Measurements from ENCODE around the gene SLC25A25.
"Not testable (repeated sequence)": the region's sequence is repeated elsewhere in the genome, so short reads cannot be mapped to it uniquely, and the experiment has no call there.

SLC25A25 gene

DNA sequence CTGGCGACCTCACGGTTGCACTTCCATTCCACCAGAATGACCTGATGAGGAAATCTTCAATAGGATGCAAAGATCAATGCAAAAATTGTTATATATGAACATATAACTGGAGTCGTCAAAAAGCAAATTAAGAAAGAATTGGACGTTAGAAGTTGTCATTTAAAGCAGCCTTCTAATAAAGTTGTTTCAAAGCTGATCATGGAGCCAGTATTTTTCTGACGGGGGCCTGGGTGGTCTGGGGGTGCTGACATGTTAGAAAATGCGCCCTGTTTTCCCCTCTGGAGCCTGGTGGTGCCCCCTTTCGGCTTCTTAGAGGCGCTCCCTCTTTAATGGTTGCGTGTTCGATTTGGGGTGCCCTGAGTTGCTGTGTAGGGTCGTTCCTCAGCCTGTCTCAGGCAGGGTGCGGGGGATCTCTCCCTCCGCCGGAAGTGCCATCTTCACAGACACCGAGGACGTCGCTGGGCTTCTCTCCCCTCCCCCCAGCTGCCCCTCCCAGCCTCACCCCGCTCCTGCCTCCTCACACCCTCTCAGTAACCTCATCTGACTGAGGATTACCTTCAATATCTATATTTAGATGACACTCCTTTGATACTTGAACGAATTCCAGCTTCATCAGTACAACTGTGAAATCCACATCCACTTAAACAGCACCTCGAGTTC, 41.1 kb downstream of the SLC25A25 start:
- DNase-seq (ENCODE audit: low spot score): no peak

DNA sequence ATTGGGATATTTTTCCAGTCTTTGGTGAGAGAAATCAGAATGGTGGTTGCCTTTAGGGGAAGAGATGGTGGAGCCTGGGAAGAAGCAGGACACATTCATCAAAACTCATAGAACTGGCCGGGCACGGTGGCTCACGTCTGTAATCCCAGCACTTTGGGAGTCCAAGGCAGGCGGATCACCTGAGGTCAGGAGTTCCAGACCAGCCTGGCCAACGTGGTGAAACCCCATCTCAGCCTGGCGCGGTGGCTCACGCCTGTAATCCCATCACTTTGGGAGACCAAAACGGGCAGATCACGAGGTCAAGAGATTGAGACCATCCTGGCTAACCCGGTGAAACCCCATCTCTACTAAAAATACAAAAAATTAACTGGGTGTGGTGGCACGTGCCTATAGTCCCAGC, 43.7 kb downstream of the SLC25A25 start:
- DNase-seq (ENCODE audit: low spot score): not testable (repeated sequence)

- DNase-seq (ENCODE audit: low spot score): no peak
These were observed 45.7 kb downstream of the SLC25A25 start for GRCh38 chr9:128113526-128114325.

DNA sequence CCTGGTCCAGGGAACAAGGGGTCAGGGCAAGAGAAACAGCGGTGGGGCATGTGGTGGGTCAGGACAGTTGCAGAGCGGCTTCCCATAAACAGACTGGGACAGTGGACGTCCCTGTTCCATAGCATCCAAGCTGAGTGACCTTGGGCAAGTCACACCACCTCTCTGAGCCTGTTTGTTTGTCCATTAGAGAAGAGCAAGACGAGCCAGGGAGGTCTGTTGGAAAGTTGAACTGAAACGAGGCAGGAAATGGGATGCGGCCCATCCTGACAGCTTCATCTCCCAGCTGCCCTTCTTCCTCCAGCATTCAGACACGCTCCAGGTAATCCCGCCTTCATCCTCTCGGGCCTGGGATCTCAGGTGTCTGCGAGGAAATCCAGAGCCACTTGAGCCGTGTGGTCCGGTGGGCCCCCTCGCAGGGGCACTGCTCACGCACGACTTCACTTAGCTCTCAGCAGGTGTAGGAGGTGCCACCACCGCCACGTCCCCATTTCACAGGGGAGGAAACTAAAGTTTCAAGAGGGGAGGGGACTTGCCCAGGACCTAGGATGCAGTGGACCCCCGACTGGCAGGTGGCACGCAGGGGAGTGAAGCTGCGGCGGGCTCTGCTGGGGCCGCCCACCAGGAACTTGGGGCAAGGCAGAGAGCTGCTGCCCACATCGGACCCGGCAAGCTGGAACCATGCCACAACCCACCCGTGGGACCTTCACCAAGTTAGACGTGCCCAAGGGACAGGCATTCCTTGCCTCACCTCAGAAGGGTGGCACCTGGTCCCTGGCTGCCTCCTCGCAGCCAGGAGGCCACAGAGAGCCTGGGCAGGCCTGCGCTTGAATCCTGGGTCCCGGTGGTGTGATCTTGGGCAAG, 46.5 kb downstream of the SLC25A25 start:
- DNase-seq (ENCODE audit: low spot score): no peak

DNA sequence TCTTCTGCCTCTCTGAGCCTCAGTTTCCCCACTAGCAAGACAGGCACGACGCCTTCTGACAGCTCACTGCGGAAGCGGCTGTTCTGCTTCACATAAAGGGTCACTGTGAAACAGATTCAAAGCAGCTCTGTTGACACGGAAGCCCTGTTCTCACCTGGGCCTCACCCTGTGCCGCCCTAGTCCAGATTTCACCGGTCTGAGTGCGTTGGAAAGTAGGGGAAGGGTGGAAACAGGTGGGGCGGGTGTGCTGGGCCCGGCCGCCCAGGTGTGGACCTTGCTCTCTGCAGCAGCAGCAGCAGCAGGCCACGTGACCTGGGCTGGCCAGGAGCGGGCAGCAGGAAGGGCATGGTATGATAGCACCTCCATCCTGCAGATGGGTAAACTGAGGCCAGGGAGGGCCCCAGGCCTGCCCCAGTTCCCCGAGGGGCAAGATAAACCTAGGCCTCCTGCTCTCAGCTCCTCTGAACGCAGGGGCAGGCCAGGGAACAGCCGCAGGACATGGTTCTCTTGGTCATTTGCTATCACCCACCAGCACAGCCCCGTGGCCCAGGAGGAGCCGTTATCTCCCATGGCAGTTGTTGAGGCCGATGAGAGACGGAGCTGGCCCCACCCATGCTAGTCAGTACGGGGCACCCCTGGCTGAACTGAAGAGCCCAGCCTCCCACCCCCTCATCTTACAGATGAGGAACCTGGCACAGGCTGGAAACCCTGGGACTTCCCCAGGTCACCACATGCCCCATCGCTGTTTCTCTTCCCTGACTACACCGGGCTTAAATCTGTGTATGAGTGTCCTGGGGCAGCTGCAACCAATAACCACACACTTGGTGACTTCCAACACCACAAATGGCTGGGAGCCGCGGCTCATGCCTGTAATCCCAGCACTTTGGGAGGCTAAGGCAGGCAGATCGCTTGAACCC, 47.4 kb downstream of the SLC25A25 start:
- DNase-seq (ENCODE audit: low spot score): no peak

GRCh38 chr9:128116104-128117083, 48.4 kb downstream of the SLC25A25 start:
- DNase-seq (ENCODE audit: low spot score): no peak

DNA sequence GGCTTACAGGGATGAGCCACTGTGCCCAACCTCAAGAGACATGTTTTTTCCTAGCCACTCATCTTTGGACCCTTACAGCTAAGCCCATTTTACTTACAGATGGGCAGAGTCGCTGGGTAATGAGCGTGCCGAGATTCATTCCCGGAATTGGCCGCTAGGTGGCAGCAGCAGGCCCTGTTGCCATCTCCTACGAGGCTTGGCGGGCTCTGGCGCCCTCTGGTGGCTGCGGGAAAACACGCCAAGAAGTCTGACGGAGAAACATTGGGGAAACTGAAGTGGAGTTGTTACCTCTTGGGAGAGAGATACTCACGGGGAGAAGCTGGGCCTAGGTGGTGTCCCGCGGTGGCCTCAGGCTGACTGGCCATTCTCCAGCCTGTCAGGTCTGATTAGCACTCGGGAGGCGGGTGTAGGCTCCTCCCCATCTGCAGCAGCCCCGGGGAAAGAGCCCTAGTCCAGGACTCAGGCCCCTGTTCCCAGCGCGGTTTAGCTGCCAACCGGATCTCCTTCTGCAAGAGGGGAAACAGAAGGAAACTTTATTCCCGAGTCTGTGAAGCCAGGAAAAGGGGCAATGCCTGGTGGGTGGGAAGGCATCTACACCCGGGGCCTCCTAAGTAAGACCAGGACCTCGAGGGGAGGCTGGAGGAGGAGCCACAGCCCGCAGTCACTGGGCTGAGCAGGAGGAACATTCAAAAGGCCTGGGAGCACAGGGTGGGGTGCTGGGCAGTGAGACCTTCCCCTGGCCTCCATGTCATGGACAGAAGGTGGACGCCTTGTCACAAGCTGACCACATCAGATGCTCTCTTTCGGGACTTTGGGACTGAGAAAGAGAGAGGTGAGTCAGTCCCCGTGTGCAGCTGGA, 49.8 kb downstream of the SLC25A25 start:
- DNase-seq (ENCODE audit: low spot score): peak; percentile 97

- no peak for DNase-seq (ENCODE audit: low spot score)
These were observed 50.4 kb downstream of the SLC25A25 start for GRCh38 chr9:128118472-128118857.

DNA sequence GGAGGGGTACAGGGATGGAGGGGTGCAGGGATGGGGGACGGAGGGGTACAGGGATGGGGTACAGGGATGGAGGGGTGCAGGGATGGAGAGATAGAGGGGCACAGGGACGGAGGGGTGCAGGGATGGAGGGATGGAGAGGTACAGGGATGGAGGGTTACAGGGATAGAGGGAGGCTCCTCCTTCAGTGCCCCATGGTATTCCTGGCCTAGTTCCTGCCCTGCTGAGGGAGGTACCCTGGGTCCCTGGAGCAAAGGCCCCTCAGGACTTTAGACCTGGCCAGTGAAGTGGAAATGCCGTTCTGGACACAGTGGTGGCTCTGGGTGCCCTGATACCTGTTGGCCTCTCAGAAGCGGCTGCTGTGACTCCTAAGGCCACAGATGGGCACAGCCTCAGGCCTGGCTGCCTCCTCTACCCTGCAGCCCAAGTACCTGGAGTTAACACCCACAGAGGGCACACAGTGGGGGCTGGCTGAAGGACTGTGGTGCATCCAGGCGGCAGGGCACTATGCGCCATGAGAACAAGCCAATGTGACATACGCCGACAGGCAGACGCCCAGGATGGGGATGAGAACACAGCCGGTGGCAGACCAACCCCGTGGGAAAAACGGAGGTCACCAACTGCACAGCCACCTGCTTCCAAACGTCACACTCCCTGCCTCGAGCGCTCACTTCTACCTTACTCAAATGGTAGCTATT, 51.1 kb downstream of the SLC25A25 start:
- DNase-seq (ENCODE audit: low spot score): no peak

DNA sequence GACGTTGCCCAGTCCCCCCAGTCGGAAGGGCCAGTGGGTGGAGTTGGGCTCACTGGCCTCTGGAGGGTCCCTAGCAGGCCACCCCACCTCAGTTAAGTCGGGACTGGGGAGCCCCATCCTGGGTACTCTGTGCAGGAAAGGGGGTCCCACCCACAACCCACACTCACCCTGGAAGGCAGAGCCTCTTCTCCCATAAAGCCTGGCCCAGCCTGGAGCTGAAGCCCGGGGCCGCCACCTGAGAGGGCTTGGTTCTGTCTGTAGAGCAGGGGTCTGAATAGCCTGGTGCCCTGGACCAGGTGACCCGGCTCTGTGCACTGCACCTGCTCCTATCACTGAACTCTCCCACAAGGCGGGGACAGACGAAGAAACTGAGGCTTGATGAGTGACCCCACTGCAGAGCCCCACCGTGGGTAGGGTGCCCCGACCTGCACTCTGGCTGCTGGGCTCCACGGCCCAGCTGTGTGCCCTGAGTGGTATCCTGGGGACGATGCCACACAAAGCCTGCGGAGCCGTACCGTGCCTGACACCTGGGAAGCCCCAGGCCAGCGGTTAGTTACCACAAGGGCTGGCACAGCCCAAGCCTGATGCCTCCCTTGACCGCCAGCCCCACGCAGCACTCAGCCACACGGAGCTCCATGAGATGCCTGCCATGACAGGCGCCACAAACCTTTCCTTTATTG, 52.2 kb downstream of the SLC25A25 start:
- no peak for DNase-seq (ENCODE audit: low spot score)

DNA sequence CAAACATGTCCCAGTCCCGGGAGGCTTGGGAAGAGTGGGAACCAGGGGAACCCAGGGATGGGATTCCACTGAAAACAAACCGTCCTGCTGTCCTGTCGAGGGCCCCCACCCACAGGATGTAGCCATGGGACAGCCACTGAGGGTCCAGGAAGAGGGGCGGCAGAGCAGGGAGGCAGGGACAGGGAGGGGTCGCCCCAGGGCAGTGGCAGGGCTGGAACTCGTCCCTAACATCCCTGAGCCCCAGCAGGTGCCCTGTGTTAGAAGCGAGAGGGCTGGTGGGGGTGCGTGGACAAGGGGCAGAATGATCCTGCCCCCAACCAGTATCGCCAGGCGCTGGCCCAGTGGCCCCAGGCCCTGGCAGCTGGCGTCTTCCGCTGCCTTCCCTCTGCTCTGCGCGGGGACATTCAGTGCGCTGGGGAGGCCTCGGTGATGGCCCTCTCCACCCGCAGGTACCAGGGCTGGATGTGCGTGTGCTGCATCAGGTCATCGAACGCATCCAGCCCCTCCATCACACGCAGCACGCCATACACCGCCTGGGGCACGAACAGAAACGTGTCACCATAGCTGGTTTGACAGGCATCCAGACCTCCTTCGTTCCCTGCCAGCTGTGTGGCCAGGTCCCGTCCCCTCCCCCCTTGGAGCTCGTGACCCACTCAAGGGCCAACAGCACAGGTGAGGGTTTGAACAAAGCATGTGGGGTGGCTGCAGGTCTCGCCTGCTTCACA, 52.9 kb downstream of the SLC25A25 start:
- DNase-seq (ENCODE audit: low spot score): no peak

DNA sequence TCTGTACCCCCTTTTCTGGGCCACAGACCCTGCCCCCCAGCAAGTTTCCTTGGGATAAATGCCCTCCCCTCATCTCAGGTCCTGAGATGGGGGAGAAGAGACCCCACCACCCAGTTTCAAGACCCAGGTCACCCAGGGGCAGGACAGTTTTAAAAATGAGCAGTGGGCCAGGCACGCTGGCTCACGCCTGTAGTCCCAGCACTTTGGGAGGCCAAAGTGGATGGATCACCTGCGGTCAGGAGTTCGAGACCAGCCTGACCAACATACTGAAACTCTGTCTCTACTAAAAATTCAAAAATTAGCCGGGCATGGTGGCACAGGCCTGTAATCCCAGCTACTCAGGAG, 53.4 kb downstream of the SLC25A25 start:
- no peak for DNase-seq (ENCODE audit: low spot score)

- no peak for DNase-seq (ENCODE audit: low spot score)
These were observed 54.1 kb downstream of the SLC25A25 start for GRCh38 chr9:128121924-128122808.

DNA sequence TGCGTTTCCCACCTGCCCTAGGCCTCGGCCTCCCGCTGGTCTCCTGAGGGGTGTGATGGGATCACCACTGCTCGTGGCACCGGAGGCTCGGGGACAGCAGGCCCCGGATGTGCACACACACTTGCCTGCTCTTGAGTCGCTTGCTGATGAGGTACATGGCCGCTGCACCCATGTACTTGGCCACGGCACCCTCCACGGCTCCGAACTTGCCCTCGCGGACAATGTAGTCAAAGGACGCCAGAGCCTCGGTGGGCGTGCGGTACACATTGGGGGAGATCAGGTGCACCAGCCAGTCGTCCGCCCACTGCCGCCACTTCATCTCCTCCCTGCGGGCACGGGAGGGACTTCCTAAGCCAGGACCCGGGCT, 54.8 kb downstream of the SLC25A25 start:
- DNase-seq (ENCODE audit: low spot score): no peak

DNA sequence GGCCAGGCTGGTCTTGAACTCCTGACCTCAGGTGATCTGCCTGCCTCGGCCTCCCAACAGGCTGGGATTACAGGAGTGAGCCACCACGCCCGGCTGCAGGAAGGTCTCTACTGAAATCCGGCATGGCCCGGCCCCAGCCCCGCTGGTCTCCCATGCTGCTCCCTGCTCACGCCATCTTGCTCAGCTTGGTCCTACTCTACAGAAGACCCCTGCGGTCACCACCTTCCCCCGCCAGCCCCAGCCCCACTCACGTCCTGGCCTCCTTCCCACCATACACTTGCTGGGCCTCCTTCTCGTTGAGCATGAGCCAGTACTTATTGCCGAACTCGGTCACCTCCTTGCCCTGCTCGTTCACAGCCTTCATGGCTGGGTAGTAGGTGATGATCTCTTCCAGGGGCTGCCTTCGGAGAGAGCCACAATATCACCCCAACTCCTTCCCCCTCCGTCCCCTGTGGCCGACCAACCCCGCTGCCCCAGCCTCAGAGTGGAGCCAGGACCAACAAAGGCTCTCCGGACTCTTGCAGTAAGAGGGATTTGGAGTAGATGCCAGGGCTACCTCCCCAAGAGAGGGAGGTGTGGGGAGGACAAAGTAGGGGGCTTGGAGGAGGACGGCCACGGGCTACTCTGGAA, 55.5 kb downstream of the SLC25A25 start:
- DNase-seq (ENCODE audit: low spot score): no peak

DNA sequence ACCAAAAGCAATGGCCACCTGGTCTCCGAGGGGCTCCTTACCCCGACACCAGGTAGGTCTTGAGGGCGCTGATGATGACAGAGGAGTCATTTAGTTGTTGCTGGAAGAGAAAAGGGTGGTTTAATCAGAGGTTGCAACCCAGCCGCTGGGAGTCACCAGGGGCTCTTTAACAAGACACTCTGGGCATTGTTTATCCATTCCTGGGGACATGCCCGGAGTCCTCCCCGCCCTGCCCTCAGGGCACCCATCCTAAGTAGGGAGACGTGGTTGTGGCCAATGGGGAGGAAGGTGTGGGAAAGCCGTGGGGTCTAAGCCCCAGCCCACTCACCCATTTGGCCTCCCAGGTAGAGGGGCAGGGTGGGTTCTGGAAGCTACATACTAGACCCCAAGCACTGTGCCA, 56.4 kb downstream of the SLC25A25 start:
- no peak for DNase-seq (ENCODE audit: low spot score)
